ENCODE data around the gene SNRNP35.
"Not testable (repeated sequence)": the region's sequence is repeated elsewhere in the genome, so short reads cannot be mapped to it uniquely, and the experiment has no call there.

The SNRNP35 gene

GRCh38 chr12:123450636-123451035 is 7.3 kb upstream of the SNRNP35 start:
- Histone ChIP-seq H3K4me3 (ENCODE audit: low read depth, low read length) (no peak overlapping the region), H3K4me1 (ENCODE audit: control insufficient read depth, insufficient read depth, low read length, unreplicated experiment) (peaks cover 9% of the 10 kb centered on the region), H3K79me2 (ENCODE audit: control insufficient read depth, insufficient read depth, low read length, unreplicated experiment) (no peaks in the 10 kb centered on the region), H3K27me3 (ENCODE audit: insufficient read depth, low read length) (no peaks in the 10 kb centered on the region), H2AFZ (ENCODE audit: low read length, unreplicated experiment) (no peak overlapping the region), H3K36me3 (ENCODE audit: insufficient read depth, low read length) (no peaks in the 10 kb centered on the region), H3K27ac (ENCODE audit: low read depth, low read length) (no peak overlapping the region)

- H3K36me3 ChIP-seq (ENCODE audit: insufficient read depth, low read length); H3K27me3 ChIP-seq (ENCODE audit: insufficient read depth, low read length); H2AFZ ChIP-seq (ENCODE audit: low read length, unreplicated experiment); H3K4me3 ChIP-seq (ENCODE audit: low read depth, low read length); H3K79me2 ChIP-seq (ENCODE audit: control insufficient read depth, insufficient read depth, low read length, unreplicated experiment); H3K4me1 ChIP-seq (ENCODE audit: control insufficient read depth, insufficient read depth, low read length, unreplicated experiment); H3K27ac ChIP-seq (ENCODE audit: low read depth, low read length): not testable (repeated sequence)
Measured at GRCh38 chr12:123452276-123452550, 5.7 kb upstream of the SNRNP35 start.

GRCh38 chr12:123453165-123453564 is 4.8 kb upstream of the SNRNP35 start:
- Histone ChIP-seq H3K27ac (ENCODE audit: low read depth, low read length) (no peak overlapping the region), H3K4me1 (ENCODE audit: control insufficient read depth, insufficient read depth, low read length, unreplicated experiment) (no peaks in the 10 kb centered on the region), H3K4me3 (ENCODE audit: low read depth, low read length) (no peak overlapping the region), H3K27me3 (ENCODE audit: insufficient read depth, low read length) (no peaks in the 10 kb centered on the region), H2AFZ (ENCODE audit: low read length, unreplicated experiment) (no peak overlapping the region), H3K79me2 (ENCODE audit: control insufficient read depth, insufficient read depth, low read length, unreplicated experiment) (no peaks in the 10 kb centered on the region), H3K36me3 (ENCODE audit: insufficient read depth, low read length) (no peaks in the 10 kb centered on the region)

- not testable (repeated sequence) for H3K27me3 ChIP-seq (ENCODE audit: insufficient read depth, low read length); H3K27ac ChIP-seq (ENCODE audit: low read depth, low read length); H2AFZ ChIP-seq (ENCODE audit: low read length, unreplicated experiment); H3K4me1 ChIP-seq (ENCODE audit: control insufficient read depth, insufficient read depth, low read length, unreplicated experiment); H3K36me3 ChIP-seq (ENCODE audit: insufficient read depth, low read length); H3K4me3 ChIP-seq (ENCODE audit: low read depth, low read length)
- H3K79me2 ChIP-seq (ENCODE audit: control insufficient read depth, insufficient read depth, low read length, unreplicated experiment) = peaks cover 29% of the 10 kb centered on the region
Measured at GRCh38 chr12:123463174-123463573, 5.2 kb downstream of the SNRNP35 start.

- no peaks in the 10 kb centered on the region for H3K27me3 ChIP-seq (ENCODE audit: insufficient read depth, low read length)
- H3K36me3 ChIP-seq (ENCODE audit: insufficient read depth, low read length) = no peaks in the 10 kb centered on the region
- peaks cover 19% of the 10 kb centered on the region for H3K79me2 ChIP-seq (ENCODE audit: control insufficient read depth, insufficient read depth, low read length, unreplicated experiment)
- no peak overlapping the region for H3K27ac ChIP-seq (ENCODE audit: low read depth, low read length)
- no peak overlapping the region for H2AFZ ChIP-seq (ENCODE audit: low read length, unreplicated experiment)
- no peaks in the 10 kb centered on the region for H3K4me1 ChIP-seq (ENCODE audit: control insufficient read depth, insufficient read depth, low read length, unreplicated experiment)
- no peak overlapping the region for H3K4me3 ChIP-seq (ENCODE audit: low read depth, low read length)
Measured at GRCh38 chr12:123465084-123465483, 7.1 kb downstream of the SNRNP35 start.

GRCh38 chr12:123468786-123469185 is 10.8 kb downstream of the SNRNP35 start:
- H3K27me3 ChIP-seq (ENCODE audit: insufficient read depth, low read length) = no peaks in the 10 kb centered on the region
- peaks cover 16% of the 10 kb centered on the region for H3K4me1 ChIP-seq (ENCODE audit: control insufficient read depth, insufficient read depth, low read length, unreplicated experiment)
- H3K27ac ChIP-seq (ENCODE audit: low read depth, low read length) = no peak overlapping the region
- peaks cover 9% of the 10 kb centered on the region; the same call in 1 of the 2 replicates for H3K36me3 ChIP-seq (ENCODE audit: insufficient read depth, low read length)
- no peak overlapping the region for H3K4me3 ChIP-seq (ENCODE audit: low read depth, low read length)
- H2AFZ ChIP-seq (ENCODE audit: low read length, unreplicated experiment) = no peak overlapping the region
- no peaks in the 10 kb centered on the region for H3K79me2 ChIP-seq (ENCODE audit: control insufficient read depth, insufficient read depth, low read length, unreplicated experiment)

GRCh38 chr12:123469978-123470377 is 12.0 kb downstream of the SNRNP35 start:
- Histone ChIP-seq H3K27me3 (ENCODE audit: insufficient read depth, low read length) (no peaks in the 10 kb centered on the region), H3K27ac (ENCODE audit: low read depth, low read length) (no peak overlapping the region), H3K4me3 (ENCODE audit: low read depth, low read length) (no peak overlapping the region), H3K36me3 (ENCODE audit: insufficient read depth, low read length) (peaks cover 9% of the 10 kb centered on the region; the same call in 1 of the 2 replicates), H3K79me2 (ENCODE audit: control insufficient read depth, insufficient read depth, low read length, unreplicated experiment) (no peaks in the 10 kb centered on the region), H3K4me1 (ENCODE audit: control insufficient read depth, insufficient read depth, low read length, unreplicated experiment) (peaks cover 16% of the 10 kb centered on the region), H2AFZ (ENCODE audit: low read length, unreplicated experiment) (no peak overlapping the region)

- H3K4me1 ChIP-seq (ENCODE audit: control insufficient read depth, insufficient read depth, low read length, unreplicated experiment) = peaks cover 16% of the 10 kb centered on the region
- peak overlapping the region; percentile 7; the same call in 1 of the 2 replicates for H3K27ac ChIP-seq (ENCODE audit: low read depth, low read length)
- no peaks in the 10 kb centered on the region for H3K27me3 ChIP-seq (ENCODE audit: insufficient read depth, low read length)
- no peak overlapping the region for H2AFZ ChIP-seq (ENCODE audit: low read length, unreplicated experiment)
- no peak overlapping the region for H3K4me3 ChIP-seq (ENCODE audit: low read depth, low read length)
- peaks cover 9% of the 10 kb centered on the region; the same call in 1 of the 2 replicates for H3K36me3 ChIP-seq (ENCODE audit: insufficient read depth, low read length)
- no peaks in the 10 kb centered on the region for H3K79me2 ChIP-seq (ENCODE audit: control insufficient read depth, insufficient read depth, low read length, unreplicated experiment)
Measured at GRCh38 chr12:123471374-123472068, 13.6 kb downstream of the SNRNP35 start.

- Histone ChIP-seq H2AFZ (ENCODE audit: low read length, unreplicated experiment) (no peak overlapping the region), H3K79me2 (ENCODE audit: control insufficient read depth, insufficient read depth, low read length, unreplicated experiment) (no peaks in the 10 kb centered on the region), H3K4me1 (ENCODE audit: control insufficient read depth, insufficient read depth, low read length, unreplicated experiment) (peaks cover 16% of the 10 kb centered on the region), H3K27ac (ENCODE audit: low read depth, low read length) (no peak overlapping the region), H3K27me3 (ENCODE audit: insufficient read depth, low read length) (no peaks in the 10 kb centered on the region), H3K36me3 (ENCODE audit: insufficient read depth, low read length) (peaks cover 9% of the 10 kb centered on the region; the same call in 1 of the 2 replicates), H3K4me3 (ENCODE audit: low read depth, low read length) (no peak overlapping the region)
Measured at GRCh38 chr12:123472438-123472849, 14.5 kb downstream of the SNRNP35 start.

GRCh38 chr12:123474485-123475245 is 16.7 kb downstream of the SNRNP35 start:
- H3K27ac ChIP-seq (ENCODE audit: low read depth, low read length) = no peak overlapping the region
- no peak overlapping the region for H2AFZ ChIP-seq (ENCODE audit: low read length, unreplicated experiment)
- no peaks in the 10 kb centered on the region for H3K27me3 ChIP-seq (ENCODE audit: insufficient read depth, low read length)
- no peak overlapping the region for H3K4me3 ChIP-seq (ENCODE audit: low read depth, low read length)
- H3K79me2 ChIP-seq (ENCODE audit: control insufficient read depth, insufficient read depth, low read length, unreplicated experiment) = no peaks in the 10 kb centered on the region
- peaks cover 9% of the 10 kb centered on the region; the same call in 1 of the 2 replicates for H3K36me3 ChIP-seq (ENCODE audit: insufficient read depth, low read length)
- peaks cover 32% of the 10 kb centered on the region for H3K4me1 ChIP-seq (ENCODE audit: control insufficient read depth, insufficient read depth, low read length, unreplicated experiment)

- H3K4me1 ChIP-seq (ENCODE audit: control insufficient read depth, insufficient read depth, low read length, unreplicated experiment) = peaks cover 34% of the 10 kb centered on the region
- H3K27me3 ChIP-seq (ENCODE audit: insufficient read depth, low read length) = no peaks in the 10 kb centered on the region
- H3K36me3 ChIP-seq (ENCODE audit: insufficient read depth, low read length) = peaks cover 9% of the 10 kb centered on the region; the same call in 1 of the 2 replicates
- no peak overlapping the region for H3K27ac ChIP-seq (ENCODE audit: low read depth, low read length)
- H3K79me2 ChIP-seq (ENCODE audit: control insufficient read depth, insufficient read depth, low read length, unreplicated experiment) = no peaks in the 10 kb centered on the region
- H2AFZ ChIP-seq (ENCODE audit: low read length, unreplicated experiment) = no peak overlapping the region
- no peak overlapping the region for H3K4me3 ChIP-seq (ENCODE audit: low read depth, low read length)
Measured at GRCh38 chr12:123475246-123475703, 17.3 kb downstream of the SNRNP35 start.
